ENCODE measurements around the gene ST8SIA2.

DNA sequence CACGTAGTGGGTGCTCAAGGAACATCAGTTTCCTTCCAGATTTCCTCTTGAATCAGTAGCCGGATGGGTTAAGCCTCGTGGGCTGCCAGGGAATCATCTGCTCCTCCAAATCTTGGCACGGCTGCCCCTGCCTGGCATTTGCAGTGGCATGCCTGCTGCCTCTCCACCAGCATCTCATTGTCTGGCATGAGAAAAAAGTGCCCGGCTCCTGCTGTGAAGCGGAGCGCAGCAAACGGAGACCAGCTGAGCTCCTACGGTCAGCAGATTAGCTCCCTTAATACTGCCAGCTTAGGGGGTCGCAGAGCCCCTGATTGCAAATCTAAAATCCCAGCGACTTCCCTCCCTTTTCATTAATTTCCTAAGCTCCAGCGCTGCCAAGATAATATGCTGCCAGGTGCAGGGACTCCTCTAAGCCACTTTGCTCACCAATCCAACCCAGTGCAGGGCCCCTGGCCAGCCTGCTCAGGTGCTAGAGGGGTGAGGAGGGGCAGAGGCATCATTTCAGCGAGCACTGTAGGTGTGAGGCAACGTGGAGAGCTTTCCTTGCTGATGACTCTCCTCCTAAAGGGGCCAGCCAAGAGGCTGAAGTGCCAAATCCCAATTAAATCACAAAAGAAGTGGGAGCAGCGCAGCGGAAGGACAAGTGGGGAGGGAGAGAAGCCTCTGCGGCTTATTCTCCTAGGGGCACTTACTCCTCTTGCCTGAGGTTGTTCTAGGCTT is 49.6 kb upstream of the ST8SIA2 start:
- no peak for TF ChIP-seq EZH2 (IDR thresholded peaks at IDR 0.05)
- no peak for TF ChIP-seq POLR2AphosphoS5 (IDR thresholded peaks at IDR 0.05; ENCODE audit: borderline replicate concordance, low read depth, low read length)

Data from SK-N-MC (cell line).